ENCODE measurements around the gene LRR1.

DNA sequence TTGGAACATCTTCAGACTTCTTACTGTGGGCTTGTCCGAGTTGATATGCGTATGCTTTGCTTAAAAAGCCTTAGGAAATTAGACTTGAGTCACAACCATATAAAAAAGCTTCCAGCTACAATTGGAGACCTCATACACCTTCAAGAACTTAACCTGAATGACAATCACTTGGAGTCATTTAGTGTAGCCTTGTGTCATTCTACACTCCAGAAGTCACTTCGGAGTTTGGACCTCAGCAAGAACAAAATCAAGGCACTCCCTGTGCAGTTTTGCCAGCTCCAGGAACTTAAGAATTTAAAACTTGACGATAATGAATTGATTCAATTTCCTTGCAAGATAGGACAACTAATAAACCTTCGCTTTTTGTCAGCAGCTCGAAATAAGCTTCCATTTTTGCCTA, 8.8 kb downstream of the LRR1 start:
- TF ChIP-seq, protein P1, sequence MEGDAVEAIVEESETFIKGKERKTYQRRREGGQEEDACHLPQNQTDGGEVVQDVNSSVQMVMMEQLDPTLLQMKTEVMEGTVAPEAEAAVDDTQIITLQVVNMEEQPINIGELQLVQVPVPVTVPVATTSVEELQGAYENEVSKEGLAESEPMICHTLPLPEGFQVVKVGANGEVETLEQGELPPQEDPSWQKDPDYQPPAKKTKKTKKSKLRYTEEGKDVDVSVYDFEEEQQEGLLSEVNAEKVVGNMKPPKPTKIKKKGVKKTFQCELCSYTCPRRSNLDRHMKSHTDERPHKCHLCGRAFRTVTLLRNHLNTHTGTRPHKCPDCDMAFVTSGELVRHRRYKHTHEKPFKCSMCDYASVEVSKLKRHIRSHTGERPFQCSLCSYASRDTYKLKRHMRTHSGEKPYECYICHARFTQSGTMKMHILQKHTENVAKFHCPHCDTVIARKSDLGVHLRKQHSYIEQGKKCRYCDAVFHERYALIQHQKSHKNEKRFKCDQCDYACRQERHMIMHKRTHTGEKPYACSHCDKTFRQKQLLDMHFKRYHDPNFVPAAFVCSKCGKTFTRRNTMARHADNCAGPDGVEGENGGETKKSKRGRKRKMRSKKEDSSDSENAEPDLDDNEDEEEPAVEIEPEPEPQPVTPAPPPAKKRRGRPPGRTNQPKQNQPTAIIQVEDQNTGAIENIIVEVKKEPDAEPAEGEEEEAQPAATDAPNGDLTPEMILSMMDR (IDR thresholded peaks at IDR 0.05), result no peak
- no peak for TF ChIP-seq POLR2AphosphoS5 (IDR thresholded peaks at IDR 0.05)

Measured in suprapubic skin (tissue), 3 donors.